GM21825 (cell line): ENCODE results near the gene NUP62.
A peak's percentile ranks its signal among the peaks of the same experiment; 100 is the strongest.
"Not testable (repeated sequence)": the region's sequence is repeated elsewhere in the genome, so short reads cannot be mapped to it uniquely, and the experiment has no call there.

Source experiments
- ATAC-seq: cut with Tn5 transposase; IDR thresholded peaks from one replicate; pipeline ENCODE4 v1.9.1; 2021; ENCODE audit warnings: mild to moderate bottlenecking, moderate library complexity; ENCODE audit not compliant: unreplicated experiment

NUP62 gene

DNA sequence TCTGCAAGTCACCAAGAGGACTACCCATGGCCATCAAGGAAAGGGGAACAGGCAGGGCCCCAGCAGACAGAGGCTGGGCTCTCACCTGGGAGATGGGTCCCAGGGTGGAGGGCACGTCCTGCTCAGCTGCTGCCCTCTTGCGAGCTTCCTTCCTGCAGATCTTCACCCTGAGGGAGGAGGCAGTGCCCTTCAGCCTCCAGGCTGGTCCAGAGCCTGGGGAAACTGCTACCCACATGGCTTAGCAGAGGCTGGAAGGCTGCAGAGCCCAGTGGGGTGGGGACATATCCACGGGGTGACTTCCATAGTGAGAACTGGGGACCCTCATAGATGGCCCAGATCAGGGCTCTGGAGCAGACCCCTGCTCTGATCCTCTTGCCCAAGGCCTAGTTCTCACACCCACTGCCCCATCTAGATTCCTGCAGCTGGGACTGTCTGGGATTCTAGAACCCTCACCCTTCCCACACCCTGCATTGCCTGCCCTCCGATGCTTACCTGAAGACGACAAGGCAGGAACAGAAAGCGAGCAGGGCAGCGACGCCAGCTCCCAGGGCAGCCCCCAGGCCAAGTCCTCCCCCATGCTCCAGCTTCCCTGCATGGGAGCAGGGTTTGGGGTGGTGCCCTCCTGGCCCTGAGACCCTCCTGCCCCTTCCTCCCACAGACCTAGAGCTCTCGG lies 22.6 kb upstream of the NUP62 start:
- no peak for ATAC-seq

DNA sequence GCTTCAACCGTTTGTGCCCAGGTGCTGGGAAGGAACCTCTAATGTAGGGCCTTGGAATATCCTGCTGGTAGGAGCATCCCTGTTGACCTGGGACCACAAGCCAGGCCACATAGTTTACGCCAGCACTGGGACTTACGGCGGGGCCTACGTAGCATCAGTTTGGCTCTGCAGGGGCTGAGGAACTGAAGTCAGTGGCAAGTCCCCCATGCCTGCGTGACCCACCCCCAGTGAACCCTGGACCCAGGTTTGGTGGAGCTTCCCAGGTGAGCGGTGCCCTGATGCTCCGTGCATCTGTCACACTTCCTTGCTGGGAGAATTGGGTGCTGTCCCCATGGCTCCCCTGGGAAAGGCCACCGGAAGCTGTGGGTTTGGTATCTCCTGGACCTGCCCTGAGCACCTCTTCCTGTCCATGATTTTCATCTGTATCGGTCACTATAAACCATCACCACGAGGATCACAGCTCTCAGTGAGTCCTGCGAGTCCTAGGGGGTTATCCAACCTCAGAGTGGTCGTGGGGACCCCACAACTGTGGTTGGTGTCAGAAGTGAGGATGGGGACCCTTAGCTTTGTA lies 21.7 kb upstream of the NUP62 start:
- no peak for ATAC-seq

DNA sequence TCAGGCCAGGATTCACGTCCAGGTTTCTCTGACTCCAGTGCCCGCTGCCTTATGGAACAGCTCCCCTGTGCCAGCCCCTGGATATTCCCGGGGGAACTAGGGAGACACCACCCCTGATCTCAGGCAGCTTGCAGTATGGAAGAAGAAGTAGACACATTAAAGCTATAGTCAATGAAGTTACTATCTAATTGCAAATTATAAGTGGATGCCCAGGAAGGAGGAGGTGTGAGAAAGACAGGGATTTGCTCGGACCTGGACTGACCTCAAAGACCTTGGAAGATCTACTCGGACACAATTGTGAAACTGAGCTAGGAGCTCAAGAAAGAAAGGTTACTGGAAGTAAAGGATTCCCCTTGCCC lies 21.3 kb upstream of the NUP62 start:
- ATAC-seq: no peak

DNA sequence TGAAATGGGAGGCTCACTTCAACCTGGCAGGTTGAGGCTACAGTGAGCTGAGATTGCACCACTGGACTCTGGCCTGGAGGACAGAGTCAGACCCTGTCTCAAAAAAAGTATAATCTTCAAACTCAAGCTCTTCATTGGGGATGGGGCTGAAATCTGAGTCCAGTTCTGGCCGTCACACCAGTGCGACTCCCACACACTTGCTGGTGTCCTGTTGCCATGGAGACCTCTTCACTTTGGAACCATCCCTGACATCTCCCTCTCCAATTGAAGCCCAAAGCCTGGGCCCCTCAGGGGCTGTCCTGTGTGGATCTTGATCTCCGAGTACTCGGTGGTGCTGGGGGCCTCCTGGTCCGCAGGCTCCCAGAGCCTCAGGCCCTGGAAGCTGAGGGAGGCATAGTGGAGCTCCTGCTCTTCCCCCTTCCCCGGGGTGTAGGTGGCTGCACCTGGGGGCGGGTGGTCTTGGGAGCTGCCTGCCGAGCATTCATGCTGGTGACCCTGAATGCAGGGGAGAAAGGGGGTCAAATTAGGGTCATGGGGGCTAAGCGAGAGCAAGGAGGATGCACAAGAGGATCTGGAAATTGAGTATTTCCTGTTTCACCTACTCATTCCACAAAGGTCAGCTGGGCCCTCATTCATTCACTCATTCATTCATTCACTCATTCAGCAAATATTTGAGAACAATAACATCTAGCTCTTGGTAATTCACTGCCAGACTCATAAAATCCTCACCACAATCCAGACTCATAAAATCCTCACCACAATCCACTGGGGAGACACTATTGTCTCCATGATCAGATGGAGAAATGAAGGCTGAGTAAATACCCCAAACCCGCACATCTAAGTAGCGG lies 20.7 kb upstream of the NUP62 start:
- no peak for ATAC-seq

DNA sequence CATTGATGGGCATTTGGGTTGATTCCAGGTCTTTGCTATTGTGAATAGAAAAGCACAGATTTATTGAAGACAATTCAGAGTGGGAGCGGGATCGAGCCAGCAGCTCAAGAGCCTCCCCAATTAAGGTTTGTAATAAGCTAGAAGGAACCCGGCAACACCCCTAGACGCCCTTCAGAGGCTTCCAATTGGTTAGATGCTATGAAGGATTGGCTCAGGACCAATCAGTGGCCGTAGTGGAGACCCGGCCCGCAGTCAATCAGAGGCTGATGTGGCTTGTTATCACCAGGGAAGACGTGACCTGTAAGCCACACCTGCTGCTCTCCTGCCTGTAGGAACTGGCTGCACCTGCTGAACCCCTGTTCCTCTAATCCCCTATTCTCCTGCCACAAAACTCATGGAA lies 17.1 kb upstream of the NUP62 start:
- ATAC-seq: no peak

GRCh38 chr19:49944567-49944966 lies 15.3 kb upstream of the NUP62 start:
- not testable (repeated sequence) for ATAC-seq

DNA sequence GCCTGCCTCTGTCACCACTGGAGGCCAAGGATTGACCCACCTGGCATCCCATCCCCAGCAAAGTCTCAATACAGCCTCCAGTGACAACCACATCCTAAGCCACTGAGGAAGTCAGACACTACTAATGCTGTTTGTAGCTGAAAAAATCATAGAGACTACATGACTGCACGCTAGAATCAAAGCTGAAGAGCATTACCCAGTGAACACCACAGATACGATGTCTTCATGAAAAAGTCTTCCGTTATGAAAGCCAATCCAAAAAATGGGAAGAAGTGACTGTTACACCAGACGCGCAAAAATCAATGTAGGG lies 11.1 kb upstream of the NUP62 start:
- ATAC-seq: no peak

GRCh38 chr19:49939721-49940481 lies 10.6 kb upstream of the NUP62 start:
- ATAC-seq: no peak

- no peak for ATAC-seq
Observed at GRCh38 chr19:49938662-49939061, 9.4 kb upstream of the NUP62 start.

GRCh38 chr19:49937750-49938381 lies 8.6 kb upstream of the NUP62 start:
- ATAC-seq: no peak

DNA sequence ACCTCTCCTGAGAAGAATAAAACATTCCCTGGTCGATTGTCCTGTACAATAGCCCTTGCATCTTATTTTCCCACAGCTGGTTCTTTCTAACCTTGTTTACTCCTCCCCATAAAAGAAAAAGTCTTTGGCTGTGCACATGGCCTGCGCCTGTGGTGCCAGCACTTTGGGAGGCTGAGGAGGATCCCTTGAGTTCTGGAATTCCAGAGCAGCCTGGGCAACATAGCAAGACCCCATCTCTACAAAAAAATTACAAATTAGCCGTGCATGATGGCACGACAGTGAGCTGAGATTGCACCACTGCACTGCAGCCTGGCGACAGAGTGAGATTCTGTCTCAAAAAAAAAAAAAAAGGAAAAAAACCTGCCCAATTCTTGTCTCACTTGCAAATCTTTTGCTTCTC lies 7.2 kb upstream of the NUP62 start:
- no peak for ATAC-seq

GRCh38 chr19:49933643-49934042 lies 4.3 kb upstream of the NUP62 start:
- ATAC-seq: no peak

GRCh38 chr19:49932731-49933131 lies 3.4 kb upstream of the NUP62 start:
- no peak for ATAC-seq

- no peak for ATAC-seq
Observed at GRCh38 chr19:49932041-49932451, 2.7 kb upstream of the NUP62 start.

DNA sequence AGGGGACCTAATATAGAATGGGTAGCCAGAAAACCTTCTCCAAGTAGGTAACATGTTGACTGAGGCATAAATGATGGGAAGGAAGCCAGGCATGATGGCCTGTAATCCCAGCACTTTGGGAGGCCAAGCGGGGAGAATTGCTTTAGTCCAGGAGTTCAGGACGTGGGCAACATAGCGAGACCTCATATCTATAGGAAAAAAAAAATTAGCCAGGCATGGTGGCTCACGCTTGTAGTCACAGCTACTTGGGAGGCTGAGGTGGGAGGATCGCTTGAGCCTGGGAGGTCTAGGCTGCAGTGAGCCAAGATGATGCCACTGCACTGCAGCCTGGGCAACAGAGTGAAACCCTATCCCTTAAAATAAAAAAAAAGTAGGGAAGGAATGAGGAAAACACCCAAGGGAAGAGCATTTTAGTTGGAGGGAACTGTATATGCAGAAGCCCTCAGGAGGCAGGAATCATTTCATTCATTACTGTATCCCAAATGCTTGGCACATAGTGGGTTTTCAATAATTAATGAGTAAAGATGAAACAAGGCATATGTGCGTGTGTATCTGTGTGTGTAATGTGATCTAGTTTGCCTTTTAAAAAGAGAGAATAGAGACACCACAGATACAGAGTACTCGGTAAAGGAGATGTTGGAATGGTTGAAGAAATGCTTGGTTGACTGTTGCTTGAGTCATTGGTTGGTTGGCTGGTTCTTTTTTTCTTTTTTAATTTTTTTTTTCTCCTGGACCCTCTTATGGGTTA lies 2.2 kb upstream of the NUP62 start:
- no peak for ATAC-seq

- ATAC-seq: no peak
Observed at GRCh38 chr19:49930483-49931011, 1.2 kb upstream of the NUP62 start.

DNA sequence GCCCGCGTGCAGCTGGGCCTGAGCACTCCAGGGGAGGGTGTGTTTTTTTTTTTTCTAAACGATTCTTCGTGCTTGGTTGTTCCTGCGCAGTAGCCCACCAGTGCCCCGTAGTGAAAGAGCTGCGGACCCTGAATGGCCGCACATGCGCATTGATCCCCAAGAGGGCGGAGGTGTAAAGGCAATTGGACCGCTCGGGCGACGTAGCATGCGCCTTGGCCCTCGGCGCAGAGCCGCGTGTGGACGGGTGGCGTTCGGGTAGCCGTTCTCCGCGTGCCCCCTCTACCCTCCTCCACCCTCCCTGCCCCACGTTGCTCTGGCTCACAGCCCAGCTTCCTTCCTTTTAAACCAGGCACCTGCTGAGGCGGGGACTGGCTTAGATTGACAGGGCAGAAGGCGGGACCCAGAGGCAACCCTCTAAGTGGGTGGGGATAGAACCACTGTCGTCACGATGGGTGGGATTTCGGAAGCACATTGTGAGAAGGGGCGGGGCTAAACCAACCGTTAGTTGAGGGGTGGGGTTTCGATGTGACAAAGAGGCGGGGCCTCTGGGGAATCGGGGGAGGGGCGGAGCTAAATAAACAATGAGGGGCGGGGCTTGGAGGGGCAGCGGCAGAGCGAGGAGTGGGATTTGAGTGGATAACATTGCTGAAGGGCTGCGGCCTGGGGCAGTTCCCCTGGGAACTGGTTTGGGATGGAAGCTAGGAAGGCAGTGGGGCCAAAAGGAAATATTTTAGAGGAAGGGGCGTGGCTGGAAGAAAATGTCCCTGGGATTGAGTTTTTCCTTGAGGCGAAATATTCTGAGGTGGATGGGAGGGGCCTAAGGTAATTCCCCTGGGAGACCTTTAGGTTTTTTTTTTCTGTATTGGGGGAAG lies 543 bp upstream of the NUP62 start:
- peak; percentile 65 for ATAC-seq

DNA sequence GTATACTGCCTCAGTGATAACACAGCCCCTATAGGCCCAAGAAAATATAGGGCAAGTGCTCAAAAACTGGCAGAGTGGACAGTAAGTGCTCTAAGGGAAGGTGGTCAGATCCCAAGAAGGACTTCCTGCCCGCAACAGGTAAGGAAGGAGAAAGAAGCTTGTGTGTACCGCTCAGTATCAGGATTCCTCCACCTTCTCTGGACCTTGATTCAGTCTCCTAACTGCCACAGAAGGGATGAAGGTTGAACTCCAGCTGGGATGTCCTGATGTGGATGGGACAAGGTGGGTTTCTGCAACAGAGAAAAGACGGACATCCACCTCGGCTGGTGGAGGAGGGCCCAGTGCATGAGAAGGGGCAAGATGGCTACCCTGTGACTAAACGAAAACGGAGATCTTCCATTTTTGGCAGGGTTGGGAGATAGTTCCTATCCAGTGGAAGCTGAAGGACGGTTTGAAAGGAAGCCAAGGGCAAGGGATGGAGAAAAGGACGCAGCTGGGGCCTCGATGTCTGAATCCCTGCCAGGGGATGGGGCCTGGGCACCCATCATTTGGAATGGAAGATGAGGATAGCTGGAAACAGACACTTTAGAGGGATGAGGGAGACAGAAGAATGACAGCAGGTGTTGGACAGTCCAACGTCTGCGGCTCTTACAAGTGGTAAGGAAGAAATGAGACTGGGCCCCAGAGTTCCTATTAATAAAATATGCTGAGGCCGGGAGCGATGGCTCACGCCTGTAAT lies 1.6 kb downstream of the NUP62 start:
- no peak for ATAC-seq

GRCh38 chr19:49926515-49926914 lies 2.8 kb downstream of the NUP62 start:
- ATAC-seq: no peak
